HG03520 (cell line): ENCODE data around the gene FUT9.
"Not testable (repeated sequence)": the region's sequence is repeated elsewhere in the genome, so short reads cannot be mapped to it uniquely, and the experiment has no call there.

Experiments
- ATAC-seq: cut with Tn5 transposase; IDR thresholded peaks from one replicate; pipeline ENCODE4 v1.9.1; 2021; ENCODE audit warnings: mild to moderate bottlenecking, moderate library complexity; ENCODE audit not compliant: unreplicated experiment

Gene FUT9

DNA sequence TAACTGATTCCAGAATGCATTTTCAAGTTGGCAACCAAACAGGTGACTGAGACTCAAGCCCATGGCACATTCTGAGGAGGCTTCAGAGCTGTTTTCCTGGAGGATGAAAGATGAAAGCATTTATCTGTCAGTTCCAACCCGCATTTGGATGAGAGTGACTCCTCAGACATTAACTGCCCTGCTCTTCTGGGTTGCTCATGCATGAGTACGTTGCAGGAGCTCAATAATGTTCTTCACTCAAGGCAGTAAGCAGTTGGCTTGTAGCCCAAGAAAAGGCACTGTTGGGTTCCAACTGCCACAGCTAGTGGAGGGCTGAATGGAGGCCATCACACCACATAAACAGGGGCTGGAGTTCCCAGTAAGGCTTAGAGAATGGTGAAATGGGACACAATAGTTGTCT, 155.3 kb downstream of the FUT9 start:
- ATAC-seq: no peak

DNA sequence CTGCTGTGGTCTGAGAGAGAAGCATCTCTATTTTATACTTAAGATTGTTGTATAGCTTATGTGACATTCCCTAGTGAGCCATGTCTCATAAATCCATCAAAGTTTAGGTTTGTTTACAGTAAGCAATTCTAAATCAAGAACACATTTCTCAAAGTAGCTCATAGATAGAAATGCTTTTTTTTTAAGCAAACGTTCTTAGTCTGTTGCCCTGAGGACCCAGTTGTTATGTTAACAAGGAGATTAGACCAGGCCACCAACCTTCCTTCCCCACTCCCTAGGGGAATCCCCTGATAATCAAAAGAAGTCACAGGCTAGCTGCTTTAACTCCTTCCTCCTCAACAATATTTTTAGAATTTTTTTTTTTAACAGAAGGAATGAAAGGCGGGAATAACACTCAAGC, 169.0 kb downstream of the FUT9 start:
- ATAC-seq: no peak

DNA sequence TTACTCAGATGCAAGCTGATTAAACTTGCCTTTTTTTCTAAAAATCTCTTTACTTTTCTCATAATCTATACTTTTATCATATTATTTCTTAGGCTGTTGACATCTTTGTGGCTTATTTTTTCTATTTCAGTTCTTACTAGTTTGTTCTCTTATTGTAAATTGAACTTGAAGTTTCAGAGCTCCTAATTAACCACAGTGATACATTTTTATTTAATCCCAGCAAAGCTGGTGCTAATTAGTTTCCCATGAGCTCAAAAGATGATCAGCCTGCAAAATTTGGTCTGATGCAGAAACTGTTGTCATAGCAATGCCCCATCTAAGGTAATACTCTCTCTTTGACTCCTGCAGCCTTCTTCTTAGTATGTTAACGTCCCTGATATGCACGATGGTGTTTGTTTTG, 170.3 kb downstream of the FUT9 start:
- ATAC-seq: no peak

DNA sequence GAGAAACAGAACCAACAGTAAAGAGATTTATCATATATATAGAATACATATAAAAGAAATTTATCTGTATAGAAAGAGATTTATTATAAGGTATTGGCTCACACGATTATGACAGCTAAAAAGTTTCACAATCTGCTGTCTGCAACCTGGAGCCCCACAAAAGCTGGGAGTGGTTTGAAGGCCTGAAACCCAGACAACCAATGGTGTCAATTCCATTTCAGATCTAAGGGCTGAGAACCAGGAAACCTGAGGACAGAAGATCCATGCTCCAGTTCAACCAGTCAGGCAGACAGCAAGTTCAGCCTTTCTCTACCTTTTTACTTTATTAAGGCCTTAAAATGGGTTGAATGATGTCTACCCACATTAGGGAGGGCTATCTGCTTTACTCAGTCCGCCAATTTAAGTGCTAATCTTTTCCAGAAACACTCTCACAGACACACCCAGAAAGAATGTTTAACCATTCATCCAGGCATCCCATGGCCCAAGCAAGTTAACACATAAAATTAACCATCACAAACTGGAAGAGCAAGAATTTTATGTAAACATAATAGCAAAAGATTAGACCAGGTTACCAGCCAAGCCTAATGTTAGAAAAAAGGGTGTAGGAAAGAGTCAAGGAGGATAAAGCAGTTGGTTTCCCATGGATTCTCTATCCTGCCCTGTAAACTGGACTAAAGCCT, 170.9 kb downstream of the FUT9 start:
- no peak for ATAC-seq

DNA sequence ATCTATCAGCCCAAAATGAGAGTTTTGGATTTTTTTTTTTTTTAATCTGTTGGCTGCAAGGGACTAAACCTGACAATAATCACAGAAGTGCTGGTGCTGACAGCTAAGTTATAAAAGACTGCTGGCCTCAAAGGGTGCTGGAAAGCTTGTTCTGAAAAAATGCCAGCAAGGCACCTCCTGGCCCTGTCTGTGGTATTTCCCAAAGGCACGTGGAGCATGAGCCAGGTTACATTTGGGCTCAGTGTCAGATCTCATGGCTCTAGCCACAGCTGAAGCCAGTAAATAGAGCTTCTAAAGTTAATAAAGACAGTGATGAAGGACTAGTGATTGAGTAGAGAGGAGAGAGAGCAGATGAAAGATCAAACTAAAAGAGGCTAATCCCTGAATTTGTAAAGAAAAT, 178.9 kb downstream of the FUT9 start:
- no peak for ATAC-seq

DNA sequence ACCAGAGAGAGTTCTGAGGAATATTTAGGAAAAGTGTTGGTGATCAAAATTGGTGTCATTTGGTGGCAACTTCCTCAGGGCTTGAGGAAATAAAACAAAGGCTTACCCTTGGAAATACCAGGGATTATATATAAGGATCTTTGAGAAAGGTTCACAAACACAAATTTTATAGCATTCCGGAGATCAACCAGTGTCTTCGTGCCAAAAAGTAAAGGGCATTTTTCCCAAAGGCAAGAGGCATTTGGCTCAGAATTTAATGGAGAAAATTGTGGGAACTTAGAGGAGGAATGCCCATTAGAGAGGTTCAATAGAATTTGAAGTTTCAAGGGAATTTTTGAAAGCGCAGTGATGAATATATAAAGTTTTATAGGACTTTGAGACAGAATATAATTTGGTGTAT, 179.5 kb downstream of the FUT9 start:
- no peak for ATAC-seq

DNA sequence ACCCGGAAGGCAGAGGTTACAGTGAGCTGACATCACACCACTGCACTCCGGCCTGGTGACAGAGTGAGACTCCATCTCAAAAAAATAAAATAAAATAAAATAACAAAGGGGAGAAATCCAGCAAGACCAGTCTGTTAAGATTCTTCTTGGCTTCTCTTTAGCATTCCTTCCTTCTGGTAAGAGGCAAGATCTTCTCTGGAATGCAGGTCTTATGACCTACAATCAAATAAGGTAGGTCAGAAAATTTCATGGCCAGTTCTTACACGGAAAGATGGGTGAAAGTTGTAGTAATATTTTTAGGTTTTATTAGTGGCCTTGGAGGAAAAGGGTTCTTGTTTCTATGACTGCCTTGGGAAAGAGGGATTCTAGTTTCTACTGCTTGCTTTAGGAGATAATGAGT, 180.9 kb downstream of the FUT9 start:
- ATAC-seq: no peak

DNA sequence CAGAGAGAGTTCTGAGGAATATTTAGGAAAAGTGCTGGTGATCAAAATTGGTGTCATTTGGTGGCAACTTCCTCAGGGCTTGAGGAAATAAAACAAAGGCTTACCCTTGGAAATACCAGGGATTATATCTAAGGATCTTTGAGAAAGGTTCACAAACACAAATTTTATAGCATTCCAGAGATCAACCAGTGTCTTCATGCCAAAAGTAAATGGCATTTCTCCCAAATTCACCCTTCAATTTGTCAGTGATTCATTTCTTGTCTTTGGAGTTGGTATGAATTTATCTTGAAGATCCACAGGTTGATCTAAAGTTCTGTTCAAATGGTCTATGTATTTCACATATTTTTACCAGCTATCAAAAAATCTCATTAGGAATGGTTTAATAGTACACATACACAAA, 181.5 kb downstream of the FUT9 start:
- no peak for ATAC-seq

DNA sequence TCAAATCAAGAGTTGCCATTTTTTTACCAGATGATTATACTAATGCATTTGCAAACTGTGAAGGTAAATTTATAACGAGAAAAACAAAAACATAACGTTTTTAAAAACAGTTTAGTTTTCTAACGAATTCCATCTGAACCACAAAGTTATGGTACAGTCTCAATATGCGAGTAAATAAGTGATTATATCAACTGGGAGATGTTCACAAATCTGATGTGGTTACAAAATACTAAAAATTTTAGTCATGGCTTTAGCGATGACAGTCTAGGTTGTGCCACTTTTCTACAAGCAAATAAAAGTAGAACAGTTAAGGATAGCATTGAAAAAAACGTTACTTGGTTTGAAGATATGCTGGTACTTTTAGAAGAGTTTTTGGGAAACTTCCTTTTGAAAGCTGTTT, 186.8 kb downstream of the FUT9 start:
- no peak for ATAC-seq

DNA sequence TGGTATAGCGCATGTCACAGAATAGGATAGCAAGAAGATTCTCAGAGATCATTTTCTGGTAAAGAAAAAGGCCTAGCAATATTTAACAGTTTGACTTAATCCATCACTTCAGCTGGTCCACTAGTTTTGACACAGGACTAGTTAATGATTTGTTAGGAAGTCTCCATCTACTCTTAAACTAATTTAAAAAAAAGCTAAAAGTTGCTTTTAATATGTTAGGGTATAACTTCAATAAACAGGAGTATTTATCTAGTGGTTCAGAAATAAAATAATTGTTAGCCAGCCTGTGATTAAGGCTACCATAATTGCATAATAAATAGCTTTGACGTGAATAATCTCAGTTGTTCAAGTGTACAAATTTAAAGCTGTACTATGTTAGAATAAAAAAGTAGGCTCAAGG, 195.6 kb downstream of the FUT9 start:
- ATAC-seq: no peak

DNA sequence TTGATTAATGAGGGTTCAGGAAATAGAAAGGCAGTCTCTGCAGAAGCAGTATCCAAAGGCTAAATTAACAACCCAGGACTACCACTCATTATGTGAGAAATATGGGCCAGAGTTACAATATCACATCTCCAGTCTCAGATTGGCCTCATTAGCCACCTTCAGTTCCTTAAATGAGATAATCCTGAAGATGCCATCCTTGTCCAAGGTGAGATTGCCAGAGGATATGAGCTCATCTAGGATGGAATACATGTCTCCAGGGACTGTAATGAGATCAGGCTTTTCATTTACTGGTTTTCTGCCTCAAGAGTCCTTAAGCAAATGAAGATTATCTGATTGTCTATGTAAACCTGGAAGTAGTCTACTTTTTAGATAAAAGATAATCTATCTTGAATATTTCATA, 196.3 kb downstream of the FUT9 start:
- ATAC-seq: no peak

DNA sequence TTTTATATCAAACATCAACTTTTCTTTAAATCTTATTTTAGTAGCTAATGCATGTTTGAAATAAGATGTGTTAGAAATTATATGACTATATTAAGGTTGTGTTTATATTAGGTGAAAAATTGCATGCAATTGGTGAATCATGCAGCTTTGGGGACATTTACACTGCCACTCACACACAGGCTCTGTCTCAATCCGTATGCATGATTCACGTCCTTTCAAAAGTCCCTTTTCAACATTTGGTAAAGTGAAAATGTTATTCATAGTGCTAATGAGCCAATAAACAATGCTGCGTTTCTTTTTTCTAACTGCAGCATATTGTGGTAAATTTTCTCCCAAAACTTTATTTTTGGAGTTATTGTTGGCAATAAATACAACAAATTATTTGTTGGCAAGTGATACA, 198.0 kb downstream of the FUT9 start:
- no peak for ATAC-seq

DNA sequence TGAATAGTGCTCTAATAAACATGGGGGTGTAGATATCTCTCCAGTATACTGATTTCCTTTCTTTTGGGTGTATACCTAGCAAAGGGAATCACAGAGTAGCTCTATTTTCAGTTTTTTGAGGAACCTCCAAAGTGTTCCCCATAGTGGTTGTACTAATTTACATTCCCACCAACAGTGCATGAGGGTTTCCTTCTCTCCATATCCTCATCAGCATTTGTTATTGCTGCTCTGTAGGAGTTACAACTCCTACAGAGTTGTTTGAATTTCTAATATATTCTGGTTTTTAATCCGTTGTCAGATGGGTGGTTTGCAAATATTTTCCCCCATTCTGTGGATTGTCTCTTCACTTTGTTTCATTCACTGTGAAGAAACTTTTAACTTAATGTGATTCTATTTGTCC, 207.9 kb downstream of the FUT9 start:
- ATAC-seq: no peak

DNA sequence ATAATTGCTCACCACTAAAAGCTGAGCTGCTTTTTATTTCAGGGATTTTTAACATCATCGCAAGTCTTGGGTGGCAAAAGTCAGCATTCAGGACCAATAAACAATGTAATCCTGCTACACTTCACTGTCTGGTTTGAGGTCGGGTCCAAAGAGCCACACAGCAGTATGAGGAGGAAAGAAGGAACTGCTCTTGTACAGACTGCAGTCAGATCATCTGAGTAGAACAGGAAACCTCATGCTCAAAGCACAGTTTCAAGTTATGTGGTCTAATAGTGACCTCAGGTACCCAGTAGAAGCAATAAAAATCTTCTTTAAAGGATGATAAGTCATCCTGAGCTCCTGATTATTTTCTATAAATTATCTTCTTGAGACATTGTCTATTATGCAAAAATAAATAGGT, 211.4 kb downstream of the FUT9 start:
- ATAC-seq: no peak

DNA sequence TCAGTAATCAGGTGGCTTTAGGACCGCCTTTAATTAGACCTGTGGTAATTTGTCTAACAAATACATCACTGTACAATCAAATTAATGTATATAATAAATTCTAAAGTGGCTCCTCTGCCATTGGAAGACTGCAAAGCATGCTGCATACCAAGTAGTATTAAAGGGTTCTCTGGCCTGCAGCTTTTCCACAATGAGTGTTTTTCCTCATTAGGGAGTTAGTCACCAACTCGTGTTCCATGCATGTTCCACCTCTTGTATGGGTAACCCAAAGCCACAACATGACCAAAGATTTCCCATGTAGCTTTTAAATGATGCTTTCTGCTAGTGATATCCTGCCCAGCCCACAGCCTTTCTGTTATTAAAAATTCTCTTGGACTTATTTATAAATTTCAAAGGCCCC, 218.7 kb downstream of the FUT9 start:
- ATAC-seq: no peak

DNA sequence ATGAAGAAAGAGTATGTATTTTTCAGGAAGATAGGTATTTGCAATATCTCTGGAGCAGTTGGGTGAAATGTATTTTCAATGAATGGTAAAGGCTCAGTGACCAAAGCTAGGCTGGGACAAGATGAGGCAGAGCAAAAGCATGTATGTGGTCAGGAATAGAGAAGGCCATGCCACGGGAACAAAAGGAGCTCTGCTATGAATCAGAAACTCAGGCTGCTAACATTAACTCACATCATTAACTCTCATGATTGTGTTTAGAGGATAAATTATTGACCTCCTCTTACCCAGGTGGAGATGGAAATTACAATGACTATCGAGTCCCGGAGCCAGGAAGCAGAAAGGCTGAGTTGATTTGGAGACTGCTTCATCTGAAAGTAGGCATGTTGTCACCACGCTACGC, 220.2 kb downstream of the FUT9 start:
- no peak for ATAC-seq

DNA sequence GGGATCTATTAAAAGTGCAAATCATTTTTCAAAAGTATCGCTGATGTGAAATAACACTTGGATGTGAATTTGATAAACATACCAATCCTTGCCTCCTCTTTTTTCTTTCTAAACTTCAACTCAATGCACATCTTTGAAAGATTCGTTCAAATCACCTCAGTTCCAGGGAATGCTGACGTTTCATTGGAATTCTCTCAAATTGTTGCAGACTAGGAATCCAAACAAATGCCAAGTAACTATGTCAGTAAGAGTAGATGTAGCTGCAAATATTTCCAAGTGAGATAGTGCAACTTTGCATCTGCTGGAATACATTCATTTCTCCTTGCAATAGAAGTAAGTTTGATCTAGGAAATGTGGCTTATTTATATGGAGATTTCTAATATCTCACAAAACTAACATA, 220.7 kb downstream of the FUT9 start:
- ATAC-seq: no peak

DNA sequence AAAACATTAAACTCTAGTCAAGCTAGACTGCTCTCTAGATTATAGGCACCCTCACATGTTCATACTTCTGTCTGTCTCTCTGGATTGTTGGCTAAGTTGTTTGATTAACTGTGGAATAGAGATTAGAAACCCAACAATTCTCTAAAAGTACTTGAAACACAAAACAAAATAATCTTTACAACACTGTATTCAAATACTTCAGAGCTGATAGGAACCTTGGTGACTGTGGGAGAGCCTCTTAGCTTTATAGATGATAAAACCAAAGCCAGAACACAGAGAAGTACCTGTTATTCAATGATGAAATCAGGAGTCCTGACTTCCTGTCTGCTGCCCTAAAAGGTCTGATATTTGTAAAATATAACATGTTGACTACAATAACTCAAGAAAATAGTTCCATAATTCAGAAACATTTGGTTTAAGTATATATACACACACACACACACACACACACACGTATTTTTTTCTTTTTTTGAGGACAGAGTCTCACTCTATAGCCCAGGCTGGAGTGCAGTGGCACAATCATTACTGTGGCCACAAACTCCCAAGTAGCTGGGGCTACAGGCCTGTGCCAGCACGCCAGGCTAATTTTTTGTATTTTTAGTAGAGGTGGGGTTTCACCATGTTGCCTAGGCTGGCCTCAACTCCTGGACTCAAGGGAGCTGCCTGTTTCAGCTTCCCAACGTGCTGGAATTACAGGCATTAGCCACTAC, 222.0 kb downstream of the FUT9 start:
- ATAC-seq: no peak

DNA sequence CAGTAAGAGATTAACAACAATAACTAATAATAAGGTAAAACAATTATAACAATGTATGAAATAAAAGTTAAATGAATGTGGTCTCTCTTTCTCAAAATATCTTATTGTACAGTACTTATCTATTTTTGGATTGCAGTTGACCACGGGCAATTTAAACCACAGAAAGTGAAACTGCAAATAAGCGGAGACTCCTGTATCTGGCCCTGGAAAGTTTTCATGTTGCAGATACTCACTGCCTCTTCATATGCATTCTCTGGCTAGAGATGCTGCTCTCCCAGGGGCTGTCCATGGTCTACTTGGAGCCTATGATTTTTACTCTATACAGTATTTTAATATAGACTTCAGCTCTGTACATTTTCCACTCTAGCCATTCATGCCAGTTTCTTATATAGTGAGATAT, 230.8 kb downstream of the FUT9 start:
- ATAC-seq: no peak

DNA sequence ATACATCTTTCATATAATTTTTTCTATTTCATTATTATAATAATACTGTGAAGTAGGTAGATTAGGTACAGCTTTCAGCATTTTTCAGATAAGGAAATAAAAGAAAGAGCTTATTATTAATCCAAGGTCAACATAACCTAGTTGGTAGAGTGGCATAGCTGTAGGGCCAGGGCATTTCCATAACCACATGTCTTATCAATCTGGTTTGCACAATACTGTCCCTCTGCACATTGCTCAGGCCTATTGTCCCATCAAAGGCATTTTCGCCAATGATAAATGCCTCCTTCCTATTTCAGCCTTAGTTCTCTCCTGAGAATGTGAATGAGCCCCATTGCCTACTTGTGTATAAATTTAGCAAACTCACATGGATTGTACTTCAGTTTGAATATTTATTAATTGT, 234.0 kb downstream of the FUT9 start:
- no peak for ATAC-seq

DNA sequence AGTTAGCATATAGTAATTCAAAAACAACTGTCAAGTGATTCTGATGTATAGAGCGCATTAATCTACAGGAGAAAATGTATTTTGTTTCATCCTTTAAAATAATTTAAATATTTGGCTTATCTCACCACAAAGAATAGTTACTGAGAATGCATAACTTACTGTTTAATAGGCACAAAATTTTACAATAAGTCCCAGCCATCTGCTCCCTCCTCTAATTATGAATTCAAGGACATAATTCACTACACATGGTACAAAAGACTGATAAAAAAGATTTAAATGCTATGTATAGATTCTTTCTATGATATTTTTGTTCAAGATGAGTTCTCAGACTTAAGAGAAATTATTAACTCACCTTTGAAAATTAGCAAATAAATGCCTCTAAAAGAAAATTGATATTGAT, 242.0 kb downstream of the FUT9 start:
- no peak for ATAC-seq

DNA sequence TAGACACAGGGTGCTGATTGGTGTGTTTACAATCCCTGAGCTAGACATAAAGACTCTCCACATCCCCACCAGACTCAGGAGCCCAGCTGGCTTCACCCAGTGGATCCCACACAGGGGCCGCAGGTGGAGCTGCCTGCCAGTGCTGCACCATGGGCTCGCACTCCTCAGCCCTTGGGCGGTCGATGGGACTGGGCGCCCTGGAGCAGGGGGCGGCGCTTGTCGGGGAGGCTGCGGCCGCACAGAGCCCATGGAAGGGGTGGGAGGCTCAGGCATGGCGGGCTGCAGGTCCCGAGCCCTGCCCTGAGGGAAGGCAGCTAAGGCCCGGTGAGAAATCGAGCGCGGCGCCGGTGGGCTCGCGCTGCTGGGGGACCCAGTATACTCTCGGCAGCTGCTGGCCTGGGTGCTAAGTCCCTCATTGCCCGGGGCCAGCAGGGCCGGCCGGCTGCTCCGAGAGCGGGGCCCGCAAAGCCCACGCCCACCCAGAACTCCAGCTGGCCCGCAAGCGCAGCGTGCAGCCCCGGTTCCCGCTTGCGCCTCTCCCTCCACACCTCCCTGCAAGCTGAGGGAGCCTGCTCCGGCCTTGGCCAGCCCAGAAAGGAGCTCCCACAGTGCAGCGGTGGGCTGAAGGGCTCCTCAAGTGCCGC, 245.1 kb downstream of the FUT9 start:
- not testable (repeated sequence) for ATAC-seq
